Hematopoietic multipotent progenitor cell treated with erythropoietin and hydrocortisone succinate and interleukin-3 and kit ligand, for 6 days (in vitro differentiated cells): ENCODE results near the gene DCAF12L2.
"Not testable (repeated sequence)": the region's sequence is repeated elsewhere in the genome, so short reads cannot be mapped to it uniquely, and the experiment has no call there.

Experiments used
- DNase-seq: peaks from one replicate; pipeline ENCODE4 v3.0.0-alpha.2; 2015

The DCAF12L2 gene

GRCh38 chrX:126165721-126166461 is at the start of gene DCAF12L2:
Gene DCAF12L2 (minus strand): TSS chrX:126166289. CDS start chrX:126165924, 365 bp downstream.
- no peak for DNase-seq

- DNase-seq: not testable (repeated sequence)
Observed at GRCh38 chrX:126190888-126191287, 24.8 kb upstream of the DCAF12L2 start.

- DNase-seq: no peak
Observed at GRCh38 chrX:126177133-126177840, 11.2 kb upstream of the DCAF12L2 start.

GRCh38 chrX:126170720-126171119 is 4.6 kb upstream of the DCAF12L2 start:
- peak; percentile 14 for DNase-seq

- no peak for DNase-seq
Observed at GRCh38 chrX:126167560-126167959, 1.5 kb upstream of the DCAF12L2 start.

GRCh38 chrX:126165401-126165720 is 728 bp downstream of the DCAF12L2 start:
- DNase-seq: no peak

GRCh38 chrX:126164689-126165400 is 1.2 kb downstream of the DCAF12L2 start:
- no peak for DNase-seq

- no peak for DNase-seq
Observed at GRCh38 chrX:126164226-126164625, 1.9 kb downstream of the DCAF12L2 start.

- DNase-seq: no peak
Observed at GRCh38 chrX:126141014-126141413, 25.1 kb downstream of the DCAF12L2 start.

- DNase-seq: peak; percentile 3
Observed at GRCh38 chrX:126137899-126138298, 28.2 kb downstream of the DCAF12L2 start.

- no peak for DNase-seq
Observed at GRCh38 chrX:126124721-126125120, 41.4 kb downstream of the DCAF12L2 start.
